ENCODE results near the gene RDH8.

- no peak for TF ChIP-seq POLR2A (IDR thresholded peaks at IDR 0.05; ENCODE audit: low read length)
- TF ChIP-seq GATA1 (IDR thresholded peaks at IDR 0.05; ENCODE audit: low read depth, low read length), result no peak
Measured at GRCh38 chr19:10033614-10034013, 20.3 kb downstream of the RDH8 start.
